NCI-H345 (cell line): ENCODE data around the gene ZYG11B.
"Not testable (repeated sequence)": the region's sequence is repeated elsewhere in the genome, so short reads cannot be mapped to it uniquely, and the experiment has no call there.

Experiments
- DNase-seq: peaks from one replicate; lab custom pipeline; 2025; lab: John Stamatoyannopoulos, UW

ZYG11B gene

DNA sequence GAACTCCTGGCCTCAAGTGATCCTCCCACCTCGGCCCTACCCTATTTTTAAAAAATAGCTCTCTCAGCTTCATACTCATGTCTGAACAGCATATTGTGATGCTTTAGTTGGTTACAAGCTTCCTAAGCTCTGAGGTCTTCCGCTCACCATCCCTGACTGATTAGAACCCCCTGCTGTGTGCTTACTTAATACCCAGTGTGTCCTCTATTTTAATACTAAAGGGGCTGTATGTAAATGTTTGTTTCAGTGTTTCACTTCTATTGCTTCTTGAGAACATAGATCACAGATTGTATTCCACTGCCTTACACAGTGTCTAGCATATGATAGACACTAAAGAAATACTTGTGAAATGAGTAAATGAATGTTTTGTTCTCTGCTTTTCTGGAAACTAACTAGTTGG is 29.8 kb downstream of the ZYG11B start:
- no peak for DNase-seq

DNA sequence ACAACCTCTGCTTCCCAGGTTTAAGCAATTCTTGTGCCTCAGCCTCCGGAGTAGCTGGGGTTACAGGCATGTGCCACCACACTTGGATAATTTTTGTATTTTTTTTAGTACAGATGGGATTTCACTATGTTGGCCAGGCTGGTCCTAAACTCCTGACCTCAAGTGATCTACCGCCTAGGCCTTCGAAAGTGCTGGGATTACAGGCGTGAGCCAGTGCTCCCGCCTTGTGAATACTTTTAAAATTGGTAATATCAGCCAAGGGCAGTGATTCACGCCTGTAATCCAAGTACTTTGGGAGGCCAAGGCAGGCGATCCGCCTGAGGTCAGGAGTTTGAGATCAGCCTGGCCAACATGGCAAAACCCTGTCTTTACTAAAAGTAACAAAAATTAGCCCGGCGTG is 33.7 kb downstream of the ZYG11B start:
- DNase-seq: no peak

DNA sequence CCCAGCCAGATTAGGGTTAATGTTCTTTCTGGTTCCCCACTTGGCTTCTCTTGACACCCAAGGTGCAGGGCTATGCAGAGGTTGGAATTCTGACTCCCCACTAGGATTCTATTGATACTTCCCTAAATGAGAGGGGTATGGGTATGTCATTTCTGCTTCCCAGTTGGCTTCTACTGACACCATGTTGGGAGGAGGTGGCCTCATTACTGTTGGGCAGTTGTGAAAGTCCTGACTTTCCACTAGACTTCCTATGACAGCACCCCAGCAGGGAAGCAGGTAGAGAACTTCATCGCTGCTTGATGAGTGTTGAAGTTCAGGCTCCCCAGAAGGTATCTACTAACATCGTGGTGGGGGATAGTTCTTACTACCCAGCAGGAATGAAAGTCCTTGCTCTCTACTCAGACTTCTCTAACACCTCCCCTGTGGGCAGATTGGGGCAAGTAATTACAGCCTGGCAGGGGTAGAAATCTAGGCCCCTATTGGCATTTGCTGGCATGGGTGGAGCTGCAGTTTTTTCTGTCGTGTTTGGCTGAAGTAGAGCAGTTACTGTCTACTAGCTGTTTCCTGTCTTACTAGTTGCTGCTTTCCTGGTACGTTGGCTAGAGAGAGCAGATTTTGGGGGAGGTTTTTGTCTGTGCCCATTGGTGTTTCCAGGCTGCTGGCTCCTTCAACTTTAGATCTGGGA is 41.5 kb downstream of the ZYG11B start:
- no peak for DNase-seq

DNA sequence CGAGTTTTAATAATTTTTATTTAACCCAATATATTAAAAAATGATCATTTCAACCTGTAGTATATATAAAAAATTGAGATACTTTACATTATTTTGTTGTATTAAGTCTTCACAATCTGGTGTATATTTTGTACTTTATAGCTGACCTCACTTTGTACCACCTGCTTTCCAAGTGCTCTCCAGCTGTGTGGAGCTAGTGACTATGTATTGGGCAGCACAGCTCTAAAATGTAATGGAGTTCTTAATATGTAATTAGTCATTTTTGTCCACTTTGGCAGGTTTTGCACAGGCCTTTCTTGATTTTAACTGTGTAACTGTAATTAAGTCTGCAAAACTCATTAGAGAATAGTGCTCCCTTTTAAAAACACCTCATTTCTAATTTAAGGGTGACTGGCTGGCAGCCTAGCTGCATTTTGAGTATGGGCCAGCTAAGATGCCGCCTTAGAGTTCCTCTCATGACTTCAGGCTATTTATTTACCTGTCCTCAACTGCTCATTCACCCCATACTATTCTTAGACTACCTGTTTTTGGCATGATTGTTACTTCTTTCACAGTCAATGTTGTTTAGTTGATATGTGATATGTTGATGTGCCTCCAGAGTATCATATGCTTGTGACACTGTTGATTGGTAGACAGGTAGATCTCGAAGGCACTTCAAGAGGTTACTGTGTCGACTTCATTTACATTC is 43.2 kb downstream of the ZYG11B start:
- no peak for DNase-seq

DNA sequence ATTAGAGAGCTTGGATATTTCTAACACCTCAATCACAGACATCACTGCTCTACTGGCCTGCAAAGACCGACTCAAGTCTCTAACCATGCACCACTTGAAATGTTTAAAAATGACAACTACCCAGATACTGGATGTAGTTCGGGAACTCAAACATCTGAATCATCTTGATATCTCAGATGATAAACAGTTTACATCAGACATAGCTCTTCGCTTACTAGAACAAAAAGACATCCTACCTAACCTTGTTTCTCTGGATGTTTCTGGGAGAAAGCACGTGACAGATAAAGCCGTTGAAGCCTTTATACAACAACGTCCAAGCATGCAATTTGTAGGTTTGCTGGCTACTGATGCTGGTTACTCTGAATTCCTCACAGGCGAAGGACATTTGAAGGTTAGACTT is 45.1 kb downstream of the ZYG11B start:
- DNase-seq: no peak

DNA sequence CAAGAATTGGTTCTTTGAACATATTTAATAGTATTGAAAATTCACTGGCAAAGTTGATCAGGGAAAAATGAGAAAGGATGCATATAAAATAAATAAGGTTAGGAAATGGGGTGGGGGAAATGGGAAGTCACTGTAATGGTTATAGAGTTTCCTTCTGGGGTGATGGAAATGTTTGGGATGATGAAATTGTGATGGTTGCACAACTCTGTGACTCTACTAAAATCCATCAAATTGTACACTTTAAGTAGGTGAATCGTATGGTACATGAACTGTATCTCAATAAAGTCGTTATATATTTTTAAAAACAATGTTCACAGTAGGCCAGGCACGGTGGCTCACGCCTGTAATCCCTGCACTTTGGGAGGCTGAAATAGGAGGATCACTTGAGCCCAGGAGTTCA is 59.9 kb downstream of the ZYG11B start:
- DNase-seq: no peak

DNA sequence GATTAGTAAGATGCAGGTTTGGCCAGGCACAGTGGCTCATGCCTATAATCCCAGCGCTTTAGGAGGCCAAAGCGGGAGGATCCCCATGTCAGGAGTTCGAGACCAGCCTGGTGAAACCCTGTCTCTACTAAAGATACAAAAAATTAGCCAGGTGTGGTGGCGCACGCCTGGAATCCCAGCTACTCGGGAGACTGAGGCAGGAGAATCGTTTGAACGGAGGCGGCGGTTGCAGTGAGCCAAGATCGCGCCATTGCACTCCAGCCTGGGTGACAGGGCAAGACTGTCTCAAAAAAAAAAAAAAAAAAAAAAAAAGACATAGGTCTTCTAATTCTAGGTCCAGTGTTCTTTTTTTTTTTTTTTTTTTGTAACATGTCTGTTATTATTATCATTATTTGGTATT is 64.2 kb downstream of the ZYG11B start:
- not testable (repeated sequence) for DNase-seq

DNA sequence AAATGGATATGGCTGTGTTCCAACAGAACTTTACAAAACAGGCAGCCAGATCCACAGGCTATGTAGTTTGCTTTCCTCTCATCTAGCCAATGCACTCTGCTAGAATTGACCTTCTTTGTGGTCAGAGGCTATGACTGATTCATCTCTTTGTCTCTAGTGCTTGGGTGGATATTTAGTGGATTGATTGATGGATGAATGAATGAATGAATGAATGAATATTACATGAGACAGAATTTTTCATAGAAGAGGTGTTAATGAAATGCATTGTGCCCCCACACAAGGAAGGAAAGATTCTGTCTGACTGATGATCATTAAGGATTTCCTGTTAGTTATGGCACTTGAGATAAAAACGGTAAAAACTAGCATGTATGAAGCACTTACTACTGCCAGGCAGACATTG is 65.8 kb downstream of the ZYG11B start:
- DNase-seq: no peak

DNA sequence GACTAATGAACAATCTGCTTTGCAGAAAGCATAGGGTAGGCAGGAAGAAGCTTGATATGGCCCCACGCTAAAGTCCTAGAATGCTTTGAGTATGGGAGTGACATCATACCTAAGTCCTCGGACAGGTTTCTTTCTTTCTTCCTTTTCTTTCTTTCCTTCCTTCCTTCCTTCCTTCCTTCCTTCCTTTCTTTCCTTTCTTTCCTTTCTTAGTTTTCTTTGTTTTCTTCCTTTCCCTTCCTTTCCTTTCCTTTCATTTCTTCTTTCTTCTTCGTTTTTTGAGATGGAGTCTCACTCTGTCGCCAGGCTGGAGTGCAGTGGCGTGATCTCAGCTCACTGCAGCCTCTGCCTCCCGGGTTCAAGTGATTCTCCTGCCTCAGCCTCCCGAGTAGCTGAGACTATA is 67.5 kb downstream of the ZYG11B start:
- not testable (repeated sequence) for DNase-seq

DNA sequence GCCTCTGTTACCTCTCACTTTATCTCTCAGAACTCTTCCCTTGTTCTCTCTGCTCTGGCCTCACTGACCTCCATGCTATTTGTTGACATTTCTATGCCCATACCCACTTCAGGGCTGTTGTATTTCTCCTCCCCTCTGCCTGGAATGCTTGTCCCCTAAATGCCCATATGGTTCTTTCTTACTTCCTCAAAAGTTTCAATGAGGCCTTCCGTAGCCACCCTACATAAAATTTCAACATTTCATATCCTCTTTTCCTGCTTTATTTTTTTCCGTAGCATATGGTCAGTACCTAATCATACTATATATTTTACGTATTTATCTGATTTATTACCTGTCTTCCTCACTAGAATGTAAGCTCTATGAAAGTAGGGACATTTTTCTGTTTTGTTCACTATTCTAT is 69.2 kb downstream of the ZYG11B start:
- no peak for DNase-seq

DNA sequence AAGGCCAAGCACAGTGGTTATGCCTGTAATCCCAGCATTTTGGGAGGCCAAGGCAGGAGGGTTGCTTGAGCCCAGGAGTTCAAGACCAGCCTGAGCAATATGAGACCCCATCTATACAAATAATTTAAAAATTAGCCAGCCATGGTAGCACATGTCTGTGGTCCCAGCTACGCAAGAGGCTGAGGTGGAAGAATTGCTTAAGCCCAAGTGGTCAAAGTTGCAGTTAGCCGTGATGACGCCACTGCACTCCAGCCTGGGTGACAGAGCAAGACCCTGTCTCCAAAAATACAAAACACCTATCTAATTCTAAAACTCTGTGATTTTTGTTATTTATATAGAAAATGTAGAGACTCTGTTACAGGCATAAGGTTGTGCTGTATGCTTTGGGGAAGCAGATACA is 72.1 kb downstream of the ZYG11B start:
- no peak for DNase-seq

DNA sequence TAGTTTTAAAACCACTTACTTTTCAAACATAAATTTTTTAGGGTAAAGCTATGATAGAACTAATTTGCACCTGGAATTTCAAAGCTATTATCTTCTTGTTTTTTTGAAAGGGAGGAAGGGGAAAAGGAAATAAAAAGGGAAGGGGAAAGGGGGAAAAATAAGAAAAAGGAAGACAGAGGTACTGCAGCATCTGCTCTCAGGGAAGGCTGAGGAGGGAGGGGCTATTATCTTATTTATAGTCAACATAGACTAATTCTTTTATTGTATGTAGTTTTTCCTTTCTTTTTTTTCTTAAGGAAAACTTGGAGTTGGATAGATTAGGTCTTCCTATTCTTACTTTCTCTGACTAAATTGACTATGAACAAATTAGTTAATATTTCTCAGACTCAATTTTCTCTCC is 74.8 kb downstream of the ZYG11B start:
- DNase-seq: no peak

DNA sequence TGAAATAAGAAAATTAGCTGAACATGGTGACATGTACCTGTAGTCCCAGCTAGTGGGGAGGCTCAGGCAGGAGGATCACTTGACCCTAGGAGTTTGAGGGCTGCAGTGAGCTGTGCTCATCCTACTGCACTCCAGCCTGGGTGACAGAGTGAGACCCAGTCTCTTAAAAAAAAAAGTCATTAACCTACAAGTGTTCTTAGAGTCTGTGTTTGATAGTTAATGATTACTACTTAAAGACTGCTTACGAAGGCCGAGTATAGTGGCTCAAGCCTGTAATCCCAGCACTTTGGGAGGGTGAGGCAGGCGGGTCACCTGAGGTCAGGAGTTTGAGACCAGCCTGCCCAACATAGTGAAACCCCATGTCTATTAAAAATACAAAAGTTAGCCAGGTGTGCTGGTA is 77.8 kb downstream of the ZYG11B start:
- not testable (repeated sequence) for DNase-seq

DNA sequence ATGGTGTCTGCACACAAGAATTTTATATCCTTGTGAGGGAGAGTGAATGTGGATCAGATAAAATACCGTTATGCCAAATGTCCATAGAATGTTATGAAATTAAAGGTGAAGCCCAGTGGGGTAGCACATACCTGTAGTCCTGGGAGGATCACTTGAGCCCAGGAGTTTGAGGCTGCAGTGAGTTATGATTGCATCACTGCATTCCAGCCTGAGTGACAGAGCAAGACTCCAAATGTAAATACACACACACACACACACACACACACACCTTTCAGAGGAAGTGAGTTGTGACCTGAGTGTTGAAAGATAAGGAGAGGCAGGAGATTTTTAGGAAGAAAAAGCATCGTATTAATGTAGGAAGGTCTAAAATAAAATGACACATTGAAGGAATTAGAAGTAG is 88.2 kb downstream of the ZYG11B start:
- DNase-seq: no peak

DNA sequence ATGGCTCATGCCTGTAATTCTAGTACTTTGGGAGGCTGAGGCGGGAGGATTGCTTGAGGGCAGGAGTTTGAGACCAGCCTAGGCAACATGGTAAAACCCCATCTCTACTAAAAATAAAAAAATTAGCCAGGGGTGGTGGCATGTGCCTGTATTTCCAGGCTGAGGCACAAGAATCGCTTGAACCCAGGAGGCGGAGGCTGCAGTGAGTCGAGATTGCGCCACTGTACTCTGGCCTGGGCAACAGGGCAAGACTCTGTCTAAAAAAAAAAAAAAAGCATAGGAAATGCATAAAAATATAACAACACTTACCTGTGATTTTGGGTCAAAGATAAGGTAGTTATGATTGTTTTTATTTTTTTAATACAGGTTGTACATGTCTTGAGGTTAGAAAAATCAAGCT is 94.6 kb downstream of the ZYG11B start:
- not testable (repeated sequence) for DNase-seq

DNA sequence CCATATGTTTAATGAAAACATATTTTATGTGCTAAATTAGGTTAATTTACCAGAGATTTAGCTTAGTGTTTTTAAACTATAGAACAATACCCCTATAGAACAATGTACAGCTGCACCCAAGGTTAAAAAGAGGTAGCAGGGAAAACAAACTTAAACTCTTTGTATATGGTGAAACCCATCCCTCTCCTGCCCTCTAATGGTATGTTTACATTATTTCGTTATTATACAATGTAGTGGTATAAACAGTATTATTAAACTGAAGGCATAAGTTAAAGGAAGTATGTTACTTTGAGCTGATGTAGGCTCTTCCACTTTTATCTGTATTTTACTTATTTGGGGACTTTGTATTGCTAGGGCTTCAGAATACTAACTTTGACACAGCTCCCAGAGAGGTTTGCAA is 99.6 kb downstream of the ZYG11B start:
- DNase-seq: no peak

DNA sequence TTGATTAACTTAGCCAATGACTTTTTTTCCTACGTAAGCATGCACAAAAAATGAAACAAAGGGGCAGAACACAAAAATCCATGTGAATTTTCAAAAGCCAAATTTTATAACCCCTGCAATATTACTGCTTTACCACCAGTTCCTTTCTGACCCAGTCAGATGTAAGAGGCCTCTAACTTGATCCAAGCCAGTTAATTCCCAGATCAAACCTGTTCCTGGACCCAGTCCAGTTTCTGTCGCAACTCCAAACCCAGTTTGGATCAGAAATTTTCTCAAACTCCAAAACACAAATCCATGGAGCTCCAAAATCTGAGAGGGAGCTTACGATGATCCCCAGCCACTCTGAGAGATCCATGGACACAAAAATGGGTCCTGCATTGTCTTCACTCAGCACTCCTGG is 108.5 kb downstream of the ZYG11B start:
- no peak for DNase-seq

DNA sequence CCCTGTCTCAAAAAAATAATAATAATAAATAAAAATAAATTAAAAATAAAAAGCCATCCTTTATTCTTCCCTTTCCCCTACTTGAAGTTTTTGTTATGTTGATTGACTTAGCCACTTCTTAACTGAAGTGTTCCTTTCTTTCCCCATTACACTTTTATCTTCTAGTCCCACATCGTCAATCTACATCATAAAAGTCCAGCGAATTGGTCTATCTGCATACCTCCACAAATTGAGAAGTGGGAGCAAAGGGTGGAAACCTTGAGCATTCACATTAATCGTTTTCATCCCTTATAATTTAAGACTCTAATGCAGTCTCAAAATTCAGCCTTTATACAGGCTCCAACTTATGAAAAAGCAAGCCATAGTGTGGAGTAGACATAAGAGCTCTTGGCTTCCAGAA is 109.8 kb downstream of the ZYG11B start:
- no peak for DNase-seq

DNA sequence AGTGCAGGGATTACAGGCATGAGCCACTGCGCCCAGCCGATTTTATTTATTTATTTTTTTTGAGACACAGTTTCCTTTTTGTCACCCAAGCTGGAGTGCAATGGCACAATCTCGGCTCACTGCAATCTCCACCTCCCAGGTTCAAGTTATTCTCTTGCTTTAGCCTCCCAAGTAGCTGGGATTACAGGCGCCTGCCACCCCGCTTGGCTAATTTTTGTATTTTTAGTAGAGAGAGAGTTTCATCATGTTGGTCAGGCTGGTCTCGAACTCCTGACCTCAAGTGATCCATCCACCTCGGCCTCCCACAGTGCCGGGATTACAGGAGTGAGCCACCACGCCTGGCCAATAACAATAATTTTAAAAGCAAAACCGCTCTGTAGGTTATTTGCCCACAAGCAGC is 112.9 kb downstream of the ZYG11B start:
- not testable (repeated sequence) for DNase-seq

DNA sequence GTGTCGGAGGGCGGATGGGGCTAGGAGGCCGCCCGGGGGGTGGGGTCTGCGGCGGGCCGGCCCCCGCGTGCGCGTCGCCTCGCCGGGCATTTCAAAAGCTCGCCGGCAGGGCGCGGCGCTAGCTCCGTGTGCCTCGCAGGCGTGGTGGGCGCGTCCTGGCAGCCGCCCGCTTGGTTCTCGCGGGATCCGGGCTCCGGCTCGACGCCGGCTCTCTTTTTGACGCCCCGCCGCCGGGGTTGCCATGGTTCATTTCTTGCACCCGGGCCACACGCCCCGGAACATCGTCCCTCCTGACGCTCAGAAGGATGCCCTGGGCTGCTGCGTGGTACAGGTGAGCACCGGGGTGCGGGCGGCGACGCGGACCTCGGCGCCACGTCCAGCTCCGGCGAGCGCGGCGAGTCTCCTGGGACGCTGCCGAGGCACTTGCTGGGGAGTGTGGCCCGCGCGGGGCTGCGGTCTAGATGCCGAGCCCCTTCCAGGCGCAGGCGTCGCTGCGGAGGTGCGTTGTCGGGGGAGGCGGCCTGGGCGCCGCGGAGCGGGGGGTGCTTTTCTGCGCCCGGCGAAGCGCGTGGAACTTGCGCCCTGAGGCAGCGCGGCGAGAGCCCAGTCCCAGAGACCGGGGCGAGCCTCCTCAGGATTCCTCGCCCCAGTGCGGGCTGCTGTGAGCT is 116.5 kb downstream of the ZYG11B start, which contains the start of gene ZYG11A:
Gene ZYG11A (plus strand): TSS at position 118 of the 668 bp plus-strand sequence. CDS start 124 bp downstream, at position 242.
- DNase-seq: peak; percentile 78

DNA sequence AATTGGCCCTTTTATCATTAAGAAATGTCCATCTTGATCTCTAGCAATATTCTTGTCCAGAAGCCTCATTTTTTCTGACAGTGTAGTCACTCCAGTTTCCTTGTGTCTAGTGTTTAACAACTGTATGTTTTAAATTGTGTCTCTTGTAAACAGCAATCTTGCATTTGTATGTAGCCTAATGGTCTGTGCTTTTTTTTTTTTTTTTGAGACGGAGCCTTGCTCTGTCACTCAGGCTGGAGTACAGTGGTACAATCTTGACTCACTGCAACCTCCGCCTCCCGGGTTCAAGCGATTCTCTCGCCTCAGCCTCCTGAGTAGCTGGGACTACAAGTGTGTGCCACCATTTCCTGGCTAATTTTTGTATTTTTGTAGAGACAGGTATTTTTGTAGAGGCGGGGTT is 118.9 kb downstream of the ZYG11B start:
- not testable (repeated sequence) for DNase-seq

DNA sequence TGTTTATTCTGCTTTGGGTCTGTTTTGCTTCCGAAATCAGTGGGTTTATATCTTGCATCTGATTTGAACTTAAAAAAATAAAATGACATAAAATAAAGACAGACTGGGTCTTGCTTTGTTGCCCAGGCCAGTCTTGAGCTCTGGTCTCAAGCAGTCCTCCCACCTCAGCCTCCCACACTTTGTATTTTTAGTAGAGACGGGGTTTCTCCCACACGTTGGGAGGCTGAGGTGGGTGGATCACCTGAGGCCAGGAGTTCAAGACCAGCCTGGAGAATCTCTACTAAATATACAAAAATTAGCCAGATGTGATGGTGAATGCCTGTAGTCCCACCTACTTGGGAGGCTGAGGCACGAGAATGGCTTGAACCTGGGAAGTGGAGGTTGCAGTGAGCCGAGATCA is 122.2 kb downstream of the ZYG11B start:
- no peak for DNase-seq

DNA sequence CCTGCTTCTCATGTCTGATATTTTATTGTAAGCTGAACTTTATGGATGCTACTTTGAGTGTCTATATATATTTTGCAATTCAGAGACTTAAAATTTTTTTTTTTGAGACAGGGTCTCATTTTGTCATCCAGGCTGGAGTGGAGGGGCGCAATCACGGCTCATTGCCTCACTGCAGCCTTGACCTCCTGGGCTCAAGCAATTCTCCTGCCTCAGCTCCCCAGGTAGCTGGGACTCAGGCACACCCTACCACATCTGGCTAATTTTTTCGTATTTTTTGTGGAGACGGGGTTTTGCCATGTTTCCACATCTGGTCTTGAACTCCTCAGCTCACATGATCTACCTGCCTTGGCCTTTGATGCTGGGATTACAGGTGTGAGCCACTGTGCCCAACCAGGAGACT is 124.7 kb downstream of the ZYG11B start:
- DNase-seq: no peak
